SK-N-MC (cell line): ENCODE results near the gene C1QTNF5.

Experiments
- DNase-seq: peaks from one replicate; pipeline ENCODE4 v3.0.0-alpha.2; 2011; ENCODE audit warnings: low read depth, low spot score
- H3K27ac ChIP-seq: fragments of 200-600 bp; sonication (generic); 2 replicates; pipeline ENCODE4 v1.5.1; 2016; ENCODE audit warnings: mixed run types
- H3K36me3 ChIP-seq: fragments of 200-600 bp; sonication (generic); 2 replicates; pipeline ENCODE4 v1.6.1; 2017; ENCODE audit warnings: antibody characterized with exemption, low read length, mixed read lengths; ENCODE audit not compliant: insufficient read depth
- H3K4me3 ChIP-seq: fragments of 200-600 bp; sonication (generic); 2 replicates; pipeline ENCODE4 v1.5.1; 2016
- H3K9ac ChIP-seq: fragments of 200-600 bp; sonication (generic); 2 replicates; pipeline ENCODE4 v1.8.0; 2017; ENCODE audit warnings: mixed run types, mixed read lengths; ENCODE audit not compliant: insufficient read length
- H3K9me3 ChIP-seq: fragments of 200-600 bp; sonication (generic); 2 replicates; pipeline ENCODE4 v1.6.1; 2017; ENCODE audit warnings: low read depth, mild to moderate bottlenecking, antibody characterized with exemption, low read length, moderate library complexity, mixed read lengths
- EZH2 ChIP-seq: fragments of 200-600 bp; sonication (generic); IDR thresholded peaks from one replicate; pipeline ENCODE4 v1.6.1; 2017; ENCODE audit warnings: antibody characterized with exemption
- FOXP2 ChIP-seq: optimal IDR thresholded peaks from 2 replicates; pipeline ENCODE3; 2011; ENCODE audit warnings: mild to moderate bottlenecking, moderate library complexity; ENCODE audit not compliant: insufficient read depth; ENCODE audit errors: extremely low read length, control extremely low read depth
- POLR2AphosphoS5 ChIP-seq: IDR thresholded peaks from 2 replicates; pipeline ENCODE4 v1.6.1; 2012; ENCODE audit warnings: mild to moderate bottlenecking, low read depth, low read length, borderline replicate concordance

C1QTNF5 gene

GRCh38 chr11:119380160-119380826 is 39.6 kb upstream of the C1QTNF5 start:
- Histone ChIP-seq H3K36me3 (no peaks in the 10 kb centered on the region), H3K27ac (no peak overlapping the region), H3K9me3 (no peaks in the 10 kb centered on the region), H3K4me3 (peak overlapping the region; percentile 98), H3K9ac (peak overlapping the region; percentile 84)
- TF ChIP-seq EZH2 (no peak), FOXP2 (no peak), POLR2AphosphoS5 (no peak)
- DNase-seq: no peak

- H3K27ac ChIP-seq: 0 out of 2 replicates have a peak overlapping the region, but pooled peaks have one; percentile 46
- H3K36me3 ChIP-seq: no peaks in the 10 kb centered on the region
- H3K9ac ChIP-seq: no peak overlapping the region
- no peak for DNase-seq
- H3K9me3 ChIP-seq: no peaks in the 10 kb centered on the region
- TF ChIP-seq EZH2 (no peak), POLR2AphosphoS5 (no peak), FOXP2 (no peak)
- no peak overlapping the region for H3K4me3 ChIP-seq
Measured at GRCh38 chr11:119378851-119379465, 38.3 kb upstream of the C1QTNF5 start.

GRCh38 chr11:119377961-119378667 is 37.4 kb upstream of the C1QTNF5 start:
- no peak overlapping the region for H3K4me3 ChIP-seq
- DNase-seq: no peak

GRCh38 chr11:119377112-119377901 is 36.6 kb upstream of the C1QTNF5 start:
- H3K36me3 ChIP-seq: no peaks in the 10 kb centered on the region
- DNase-seq: no peak
- H3K4me3 ChIP-seq: no peak overlapping the region
- no peaks in the 10 kb centered on the region for H3K9me3 ChIP-seq
- TF ChIP-seq POLR2AphosphoS5 (no peak), EZH2 (no peak), FOXP2 (no peak)
- H3K27ac ChIP-seq: no peak overlapping the region
- H3K9ac ChIP-seq: no peak overlapping the region

More at GRCh38 chr11:119377961-119378667, 37.4 kb upstream of the C1QTNF5 start:
- Histone ChIP-seq H3K36me3 (no peaks in the 10 kb centered on the region), H3K9me3 (no peaks in the 10 kb centered on the region), H3K9ac (no peak overlapping the region), H3K27ac (no peak overlapping the region)
- TF ChIP-seq POLR2AphosphoS5: no peak
- no peak for TF ChIP-seq EZH2
- no peak for TF ChIP-seq FOXP2

- Histone ChIP-seq H3K27ac (no peak overlapping the region), H3K36me3 (no peaks in the 10 kb centered on the region)
- TF ChIP-seq FOXP2 (no peak), EZH2 (no peak), POLR2AphosphoS5 (no peak)
Measured at GRCh38 chr11:119376197-119376847, 35.6 kb upstream of the C1QTNF5 start.

GRCh38 chr11:119375337-119376196 is 34.9 kb upstream of the C1QTNF5 start:
- Histone ChIP-seq H3K9ac (no peak overlapping the region), H3K9me3 (no peaks in the 10 kb centered on the region), H3K4me3 (no peak overlapping the region), H3K27ac (no peak overlapping the region), H3K36me3 (no peaks in the 10 kb centered on the region)
- TF ChIP-seq POLR2AphosphoS5 (no peak), EZH2 (no peak), FOXP2 (no peak)
- no peak for DNase-seq

More at GRCh38 chr11:119376197-119376847, 35.6 kb upstream of the C1QTNF5 start:
- no peak overlapping the region for H3K4me3 ChIP-seq
- DNase-seq: no peak
- no peaks in the 10 kb centered on the region for H3K9me3 ChIP-seq
- no peak overlapping the region for H3K9ac ChIP-seq

- Histone ChIP-seq H3K9me3 (no peaks in the 10 kb centered on the region), H3K36me3 (no peaks in the 10 kb centered on the region), H3K27ac (no peak overlapping the region), H3K9ac (no peak overlapping the region), H3K4me3 (no peak overlapping the region)
- no peak for TF ChIP-seq EZH2
- no peak for TF ChIP-seq POLR2AphosphoS5
- no peak for TF ChIP-seq FOXP2
- no peak for DNase-seq
Measured at GRCh38 chr11:119374632-119375336, 34.1 kb upstream of the C1QTNF5 start.
